HG02588 (cell line): ENCODE measurements around the gene GRB2.
A peak's percentile ranks its signal among the peaks of the same experiment; 100 is the strongest.
"Not testable (repeated sequence)": the region's sequence is repeated elsewhere in the genome, so short reads cannot be mapped to it uniquely, and the experiment has no call there.

Source experiments
- ATAC-seq: cut with Tn5 transposase; IDR thresholded peaks from one replicate; pipeline ENCODE4 v1.9.1; 2021; ENCODE audit warnings: mild to moderate bottlenecking, moderate library complexity; ENCODE audit not compliant: unreplicated experiment

Gene GRB2

GRCh38 chr17:75288770-75289114, 116.7 kb downstream of the GRB2 start:
- peak; percentile 15 for ATAC-seq

GRCh38 chr17:75288359-75288758, 117.1 kb downstream of the GRB2 start:
- ATAC-seq: no peak

- no peak for ATAC-seq
Measured at GRCh38 chr17:75287221-75287620, 118.3 kb downstream of the GRB2 start.

- no peak for ATAC-seq
Measured at GRCh38 chr17:75285123-75285522, 120.4 kb downstream of the GRB2 start.

- not testable (repeated sequence) for ATAC-seq
Measured at GRCh38 chr17:75280189-75280588, 125.3 kb downstream of the GRB2 start.

GRCh38 chr17:75277664-75278071, 127.8 kb downstream of the GRB2 start:
- no peak for ATAC-seq

GRCh38 chr17:75273977-75274708, 131.3 kb downstream of the GRB2 start:
- ATAC-seq: no peak

- no peak for ATAC-seq
Measured at GRCh38 chr17:75272848-75273184, 132.7 kb downstream of the GRB2 start.

GRCh38 chr17:75271955-75272847, 133.3 kb downstream of the GRB2 start:
- ATAC-seq: no peak

- peak; percentile 70 for ATAC-seq
Measured at GRCh38 chr17:75271233-75271954, 134.1 kb downstream of the GRB2 start.

- ATAC-seq: no peak
Measured at GRCh38 chr17:75270966-75271232, 134.6 kb downstream of the GRB2 start, which contains the start of gene MIF4GD. Gene MIF4GD, minus strand, starts transcription at chr17:75271231. Its CDS starts 1,036 bp downstream, at chr17:75270195.

- ATAC-seq: peak; percentile 35
Measured at GRCh38 chr17:75270218-75270965, 135.1 kb downstream of the GRB2 start.

GRCh38 chr17:75269844-75270217, 135.6 kb downstream of the GRB2 start:
- ATAC-seq: no peak
